Esophagus muscularis mucosa (tissue), 4 donors: ENCODE measurements around the gene RSL24D1.

Experiments
- CTCF ChIP-seq, 3 experiments: fragments of 200-600 bp in 2 of 3; fragments of 450-650 bp in 1 of 3; sonication (generic) in 2 of 3; IDR thresholded peaks; one replicate each; pipeline ENCODE4 v1.5.1; 2017 to 2019; ENCODE audit warnings: antibody characterized with exemption in 3 of 3, mild to moderate bottlenecking in 2 of 3, moderate library complexity in 1 of 3
- EP300 ChIP-seq: sonication (generic); formaldehyde crosslinking; IDR thresholded peaks from one replicate; pipeline ENCODE4 v1.6.1; 2017; ENCODE audit warnings: antibody characterized with exemption
- POLR2A ChIP-seq: fragments of 450-650 bp; IDR thresholded peaks from one replicate; pipeline ENCODE4 v1.6.1; 2017; ENCODE audit warnings: antibody characterized with exemption, moderate library complexity, mild to moderate bottlenecking, low read depth

DNA sequence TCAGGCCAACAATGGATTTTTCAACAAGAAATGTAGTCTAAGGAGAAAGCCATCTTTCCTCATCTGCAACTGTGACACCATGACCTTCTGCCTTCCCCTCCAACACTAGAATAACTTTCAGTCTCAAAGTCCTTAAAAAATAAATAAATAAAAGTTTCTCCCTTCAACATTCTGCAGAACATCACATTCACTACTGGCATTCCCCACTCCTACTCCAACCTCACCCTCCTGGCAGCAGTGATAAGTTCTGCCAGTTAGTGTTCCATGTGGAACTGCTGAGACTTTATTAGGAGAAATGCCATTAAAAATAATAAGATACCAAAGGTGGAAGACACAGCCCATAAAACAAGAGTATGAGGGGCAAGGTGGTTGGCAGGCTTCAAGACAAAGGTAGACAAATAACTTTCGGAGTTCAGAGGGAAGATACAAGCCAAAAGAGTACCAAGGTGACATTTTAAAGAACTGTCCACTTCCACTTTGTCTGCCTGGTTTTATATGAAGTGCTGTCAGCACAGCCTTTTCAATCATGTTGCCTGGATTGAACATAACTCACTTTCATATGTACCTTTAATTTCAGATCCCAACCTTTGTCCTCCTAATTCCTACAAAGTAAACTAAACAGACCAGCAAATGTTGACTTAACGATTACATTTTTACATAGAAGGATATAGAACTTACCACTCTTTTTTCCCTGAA lies 37.5 kb upstream of the RSL24D1 start:
- TF ChIP-seq EP300 = no peak
- TF ChIP-seq CTCF (IDR thresholded peaks at IDR 0.05) = no peak
- TF ChIP-seq POLR2A = no peak
